H1 (cell line): Measurements from ENCODE around the gene RITA1. TPM values are rescaled to one million over a fixed set of nuclear protein-coding genes. Genes with fewer than 3 reads are reported as not detected.

Source experiments
- CTCF ChIA-PET: fragments of 300-600 bp; sonication (Branson Sonifier 250); formaldehyde crosslinking; loops from one replicate; lab custom pipeline; 2021; ENCODE audit not compliant: partially characterized antibody; lab: Charles Lee
- POLR2A ChIA-PET: fragments of 300-600 bp; sonication (Branson Sonifier 250); formaldehyde crosslinking; loops from one replicate; lab custom pipeline; 2021; ENCODE audit warnings: inconsistent platforms; ENCODE audit not compliant: partially characterized antibody; lab: Charles Lee
- DNase-seq, 2 experiments: peaks; one replicate each; pipeline versions ENCODE4 v3.0.0 to v3.0.0-alpha.2; 2010 to 2022; ENCODE audit warnings: low spot score in 2 of 2, low read depth in 1 of 2, mixed read lengths in 1 of 2
- FAIRE-seq: peaks from 2 replicates; lab custom pipeline; 2011; peaks lifted over from hg19 to GRCh38; lab: Jason Lieb, UNC
- H2AFZ ChIP-seq: 2 replicates; pipeline ENCODE4 v1.8.1; 2012; ENCODE audit warnings: low read length, inconsistent platforms
- H2AK5ac ChIP-seq: 2 replicates; pipeline ENCODE4 v1.6.1; 2013; ENCODE audit warnings: low read depth, low read length
- H2BK120ac ChIP-seq: replicated peaks from 2 replicates; pipeline ENCODE3; 2013; ENCODE audit warnings: low read depth, low read length, inconsistent platforms
- H2BK12ac ChIP-seq: 2 replicates; pipeline ENCODE4 v1.6.1; 2013; ENCODE audit warnings: low read depth, low read length
- H2BK15ac ChIP-seq: 2 replicates; pipeline ENCODE4 v1.6.1; 2013; ENCODE audit warnings: low read length
- H2BK20ac ChIP-seq: 2 replicates; pipeline ENCODE4 v1.6.1; 2013; ENCODE audit warnings: low read length
- H2BK5ac ChIP-seq: 2 replicates; pipeline ENCODE4 v1.6.1; 2013; ENCODE audit warnings: low read depth, low read length
- H3K14ac ChIP-seq: 2 replicates; pipeline ENCODE4 v1.6.1; 2013; ENCODE audit warnings: inconsistent platforms; ENCODE audit not compliant: insufficient read length
- H3K18ac ChIP-seq: 2 replicates; pipeline ENCODE4 v1.6.1; 2013; ENCODE audit warnings: low read length; ENCODE audit errors: extremely low read depth
- H3K23ac ChIP-seq: 2 replicates; pipeline ENCODE4 v1.6.1; 2013; ENCODE audit warnings: inconsistent platforms; ENCODE audit not compliant: insufficient read length
- H3K23me2 ChIP-seq: 2 replicates; pipeline ENCODE4 v1.6.1; 2013; ENCODE audit warnings: low read depth, low read length
- H3K27ac ChIP-seq: 2 replicates; pipeline ENCODE4 v1.6.1; 2011; ENCODE audit warnings: low read depth, low read length, inconsistent platforms
- H3K27me3 ChIP-seq, 4 experiments: replicated peaks in 1 of 4; 1 replicate in 1 of 4; 2 replicates in 3 of 4; pipeline versions ENCODE4 v1.6.1 to v1.8.1; 2011 to 2013; ENCODE audit warnings: low read length in 3 of 4, mild to moderate bottlenecking in 3 of 4, inconsistent platforms in 2 of 4, mixed read lengths in 2 of 4, moderate library complexity in 1 of 4; ENCODE audit not compliant: control insufficient read depth in 3 of 4, insufficient read depth in 3 of 4; ENCODE audit errors: extremely low read depth in 1 of 4
- H3K36me3 ChIP-seq, 4 experiments: 2 replicates each; pipeline versions ENCODE4 v1.6.1 to v1.8.1; 2011 to 2013; ENCODE audit warnings: mild to moderate bottlenecking in 4 of 4, low read length in 3 of 4, moderate library complexity in 2 of 4, control low read depth in 1 of 4, inconsistent platforms in 1 of 4; ENCODE audit not compliant: insufficient read depth in 4 of 4, control insufficient read depth in 2 of 4
- H3K4ac ChIP-seq: replicated peaks from 2 replicates; pipeline ENCODE3; 2013; ENCODE audit warnings: low read length, low read depth, mixed read lengths, inconsistent platforms; ENCODE audit not compliant: insufficient read length
- H3K4me1 ChIP-seq, 4 experiments: replicated peaks in 1 of 4; 1 replicate in 1 of 4; 2 replicates in 3 of 4; pipeline versions ENCODE4 v1.6.1 to v1.8.1; 2011 to 2013; ENCODE audit warnings: low read length in 3 of 4, inconsistent platforms in 2 of 4, mixed read lengths in 1 of 4; ENCODE audit not compliant: insufficient read depth in 4 of 4, control insufficient read depth in 3 of 4
- H3K4me2 ChIP-seq, 2 experiments: 2 replicates each; pipeline versions ENCODE4 v1.6.1 to v1.8.1; 2011 to 2013; ENCODE audit warnings: low read depth in 2 of 2, low read length in 2 of 2, control low read depth in 1 of 2, inconsistent platforms in 1 of 2, mild to moderate bottlenecking in 1 of 2; ENCODE audit not compliant: insufficient read depth in 1 of 2
- H3K4me3 ChIP-seq, 4 experiments: fragments of 200-600, 300-600 bp in 1 of 4; sonication (generic), shearing (Covaris generic), sonication (Bioruptor Twin) in 1 of 4; 2 replicates each; pipeline versions ENCODE4 v1.5.1 to v1.8.1; 2011 to 2016; ENCODE audit warnings: low read length in 4 of 4, low read depth in 3 of 4, control low read depth in 2 of 4, inconsistent platforms in 2 of 4, mild to moderate bottlenecking in 2 of 4, mixed read lengths in 1 of 4, moderate library complexity in 1 of 4; ENCODE audit not compliant: insufficient read depth in 2 of 4; ENCODE audit errors: extremely low read depth in 1 of 4
- H3K56ac ChIP-seq: replicated peaks from 2 replicates; pipeline ENCODE3; 2013; ENCODE audit warnings: low read depth, mild to moderate bottlenecking, mixed read lengths, low read length, inconsistent platforms; ENCODE audit not compliant: insufficient read length
- H3K79me1 ChIP-seq: 2 replicates; pipeline ENCODE4 v1.6.1; 2013; ENCODE audit warnings: low read depth, low read length, control low read depth
- H3K79me2 ChIP-seq, 2 experiments: 2 replicates each; pipeline versions ENCODE4 v1.6.1 to v1.8.1; 2012 to 2013; ENCODE audit warnings: low read length in 2 of 2, mild to moderate bottlenecking in 2 of 2, inconsistent platforms in 1 of 2; ENCODE audit not compliant: insufficient read depth in 2 of 2, control insufficient read depth in 1 of 2
- H3K9ac ChIP-seq, 4 experiments: replicated peaks in 1 of 4; 1 replicate in 1 of 4; 2 replicates in 3 of 4; pipeline versions ENCODE4 v1.6.1 to v1.8.1; 2011 to 2013; ENCODE audit warnings: low read depth in 3 of 4, low read length in 3 of 4, control low read depth in 2 of 4, mild to moderate bottlenecking in 2 of 4, moderate library complexity in 2 of 4, inconsistent platforms in 1 of 4; ENCODE audit errors: extremely low read depth in 1 of 4
- H3K9me3 ChIP-seq, 2 experiments: 2 replicates each; pipeline versions ENCODE4 v1.6.1 to v1.8.1; 2012 to 2013; ENCODE audit warnings: mild to moderate bottlenecking in 2 of 2, moderate library complexity in 2 of 2, control low read depth in 1 of 2, inconsistent platforms in 1 of 2, low read depth in 1 of 2, low read length in 1 of 2, mixed read lengths in 1 of 2; ENCODE audit not compliant: insufficient read depth in 2 of 2
- H4K20me1 ChIP-seq, 2 experiments: replicated peaks in 1 of 2; 2 replicates each; pipeline versions ENCODE3 to v1.8.1; 2011 to 2013; ENCODE audit warnings: inconsistent platforms in 2 of 2, low read length in 2 of 2, mild to moderate bottlenecking in 1 of 2; ENCODE audit not compliant: insufficient read depth in 2 of 2, control insufficient read depth in 1 of 2
- H4K5ac ChIP-seq: 2 replicates; pipeline ENCODE4 v1.6.1; 2013; ENCODE audit warnings: low read length, low read depth, mixed read lengths, inconsistent platforms; ENCODE audit not compliant: insufficient read length
- H4K8ac ChIP-seq: 2 replicates; pipeline ENCODE4 v1.8.0; 2013; ENCODE audit warnings: mild to moderate bottlenecking, moderate library complexity, low read length, inconsistent platforms; ENCODE audit not compliant: insufficient read depth; ENCODE audit errors: extremely low read depth
- H4K91ac ChIP-seq: replicated peaks from 2 replicates; pipeline ENCODE3; 2013; ENCODE audit warnings: low read length, mixed read lengths, inconsistent platforms; ENCODE audit not compliant: insufficient read length
- CREB1 ChIP-seq: IDR thresholded peaks from 2 replicates; pipeline ENCODE4 v1.6.1; 2012; ENCODE audit warnings: inconsistent platforms
- POU5F1 ChIP-seq: IDR thresholded peaks from 2 replicates; pipeline ENCODE4 v1.6.1; 2011; ENCODE audit warnings: low read depth, mild to moderate bottlenecking, low read length, moderate library complexity
- RBBP5 ChIP-seq: IDR thresholded peaks from 2 replicates; pipeline ENCODE4 v1.7.1; 2012; ENCODE audit warnings: low read depth, mild to moderate bottlenecking, inconsistent platforms, low read length, moderate library complexity, borderline replicate concordance
- RNF2 ChIP-seq: fragments of 200-900, 300-1000 bp; sonication (generic); IDR thresholded peaks from 2 replicates; pipeline ENCODE4 v1.7.1; 2016; ENCODE audit warnings: borderline replicate concordance, low read depth, mild to moderate bottlenecking, antibody characterized with exemption, low read length; ENCODE audit not compliant: poor library complexity, severe bottlenecking; ENCODE audit errors: missing control alignments
- SIX5 ChIP-seq: IDR thresholded peaks from 2 replicates; pipeline ENCODE4 v1.6.1; 2011; ENCODE audit warnings: mild to moderate bottlenecking, low read depth, low read length
- TAF1 ChIP-seq: IDR thresholded peaks from 2 replicates; pipeline ENCODE4 v1.6.1; 2011; ENCODE audit warnings: mild to moderate bottlenecking, low read depth, low read length
- TBP ChIP-seq: IDR thresholded peaks from 2 replicates; pipeline ENCODE4 v1.6.1; 2011; ENCODE audit warnings: low read depth, low read length, improper control_type of control experiment
- WGBS, 2 experiments: shearing (Covaris generic) in 1 of 2; methylation state at CpG; one replicate each; pipeline versions ENCODE4 v1.1.6 to v1.1.7; 2013 to 2015; ENCODE audit warnings: low lambda C conversion rate in 2 of 2, mixed read lengths in 2 of 2, inconsistent platforms in 1 of 2, low coverage in 1 of 2, missing lambda C conversion rate in 1 of 2; ENCODE audit not compliant: insufficient replicate concordance in 2 of 2, insufficient coverage in 1 of 2, insufficient read length in 1 of 2; ENCODE audit errors: extremely low coverage in 1 of 2, missing lambda C conversion rate in 1 of 2; 5-methylcytosine and 5-hydroxymethylcytosine counted together
- polyA plus RNA-seq, 7 experiments: library from polyadenylated mRNA; depleted of rRNA in 3 of 7; stranded (reverse) in 5 of 7; unstranded in 2 of 7; fragments of >200 nt in 5 of 7; fragments of 200-250 nt in 2 of 7; gene quantifications; 1 replicate in 5 of 7; 2 replicates in 1 of 7; 4 replicates in 1 of 7; pipeline versions ENCODE4 v1.2.1 to v1.2.3, GENCODE V29; 2011 to 2013; ENCODE audit warnings: missing spikeins in 2 of 7, mixed read lengths in 2 of 7
- total RNA-seq: library from RNA; stranded (reverse); fragmentation: NEBNext Ultra II Directional; extraction: Animal tissue kit (Norgen Biotek cat#: 25700); gene quantifications from 2 replicates; pipeline ENCODE4 v1.2.1, GENCODE V29; 2021

Gene RITA1
- total and polyA plus RNA-seq, 2 of the 8 experiments (the other 6 are each of a cell fraction or from before 2014, with no cell fraction given) = 24.1 to 25.8 TPM

DNA sequence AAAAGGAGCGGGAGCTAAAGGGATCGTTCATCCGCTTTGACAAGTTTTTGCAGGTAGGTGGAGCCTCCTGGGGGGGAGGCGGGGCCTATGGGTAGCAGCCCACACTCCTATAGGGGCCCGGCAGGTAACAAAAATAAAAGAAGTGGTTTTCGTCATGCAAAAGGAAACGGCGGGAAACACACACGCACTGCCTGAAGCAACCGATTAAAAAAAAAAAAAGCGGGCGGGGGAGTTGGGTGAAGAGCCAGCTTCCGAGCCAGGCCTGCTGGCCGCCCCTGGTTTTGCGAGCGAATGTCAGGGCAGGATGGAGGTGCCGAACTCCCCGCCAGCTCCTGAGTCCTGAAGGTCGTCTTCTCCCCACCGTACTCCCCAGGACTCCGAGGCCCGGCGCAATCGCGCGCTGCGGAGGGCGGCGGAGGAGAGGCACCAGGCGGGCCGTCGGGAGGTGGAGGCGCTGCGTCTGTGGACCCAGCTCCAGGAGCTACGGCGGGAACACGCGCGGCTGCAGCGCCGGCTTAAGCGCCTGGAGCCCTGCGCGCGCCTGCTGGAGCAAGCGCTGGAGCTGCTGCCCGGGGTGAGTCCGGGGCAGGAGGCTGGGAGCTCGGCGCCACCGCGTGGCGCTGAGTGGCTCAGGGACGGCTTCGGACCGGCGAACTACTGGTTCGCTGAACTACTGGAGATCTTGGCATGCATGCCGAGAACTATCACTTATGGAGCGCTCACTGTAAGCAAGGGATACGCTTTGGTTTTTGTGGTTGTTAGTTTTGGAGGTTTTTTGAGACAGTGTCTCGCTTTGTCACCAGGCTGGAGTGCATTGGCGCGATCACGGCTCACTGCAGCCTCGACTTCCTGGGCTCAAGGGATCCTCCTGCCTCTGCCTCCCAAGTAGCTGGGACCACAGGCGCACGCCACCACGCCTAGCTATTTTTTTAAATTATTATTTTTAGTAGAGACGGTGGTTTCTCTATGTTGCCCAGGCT is 32.4 kb upstream of the RITA1 start:
- Histone ChIP-seq H3K9me3 (no peaks in the 10 kb centered on the region), H4K5ac (peak overlapping the region; percentile 25), H3K9ac (peak overlapping the region in 1 of 4 experiments; percentile 62; a peak in 3 of 7 replicates), H3K14ac (no peak overlapping the region), H2BK5ac (peak overlapping the region; percentile 52; the same call in 1 of the 2 replicates), H2AK5ac (no peak overlapping the region), H2BK12ac (peak overlapping the region; percentile 84; the same call in 1 of the 2 replicates), H3K18ac (peak overlapping the region; percentile 63; the same call in 1 of the 2 replicates), H3K56ac (no peak overlapping the region), H2BK20ac (no peak overlapping the region), H4K8ac (peak overlapping the region; percentile 90), H3K4ac (no peak overlapping the region), H4K20me1 (peaks cover 2 to 3% of the 10 kb centered on the region in 2 experiments), H3K27ac (no peak overlapping the region), H2AFZ (peak overlapping the region; percentile 27; the same call in 1 of the 2 replicates), H3K79me2 (no peaks in the 10 kb centered on the region), H3K79me1 (no peaks in the 10 kb centered on the region; the same call in 1 of the 2 replicates), H3K27me3 (peaks cover 1 to 34% (median 26%) of the 10 kb centered on the region in 4 experiments), H3K23me2 (peaks cover 11% of the 10 kb centered on the region; the same call in 1 of the 2 replicates), H3K4me2 (peak overlapping the region; percentile 64 to 70), H4K91ac (peak overlapping the region; percentile 37), H3K4me1 (peaks cover 7 to 23% (median 19%) of the 10 kb centered on the region in 4 experiments), H3K23ac (no peak overlapping the region), H2BK120ac (no peak overlapping the region), H3K36me3 (peaks cover under 1 to 5% (median 3%) of the 10 kb centered on the region in 4 experiments; a peak in 5 of 8 replicates), H3K4me3 (peak overlapping the region; percentile 29 to 59 (median 50)), H2BK15ac (peak overlapping the region; percentile 81; the same call in 1 of the 2 replicates)
- WGBS, 2 experiments = 13% methylated on average over 69 of the region's 70 CpGs; no CpG with 5 or more reads in 1 of the 2 experiments
- ChIA-PET POLR2A (interaction anchor here (1.0 to 3.8 kb wide), 9 partner anchors 8 to 96 kb away, joined by 3 to 35 read pairs (median 4); partner anchors contain the start of genes DDX54, DTX1, RASAL1 and RITA1), CTCF (interaction anchor here (0.6 to 7.9 kb wide), 34 partner anchors 8 to 936 kb away, joined by 3 to 51 read pairs (median 4); partner anchors contain the start of gene RASAL1)
- FAIRE-seq = no peak
- DNase-seq = peak; percentile 51 to 86
- TF ChIP-seq CREB1 = no peak
- TF ChIP-seq RBBP5 = peak; percentile 85; the same call in 1 of the 2 replicates
- peak; percentile 54; the same call in 1 of the 2 replicates for TF ChIP-seq TBP
- TF ChIP-seq POU5F1 = no peak
- no peak for TF ChIP-seq SIX5
- no peak for TF ChIP-seq RNF2
- TF ChIP-seq TAF1 = 0 out of 2 replicates have a peak, but pooled peaks have one; percentile 36
